VCaP (cell line): ENCODE data around the gene PANK2.

Experiments used
- H3K27ac ChIP-seq: fragments of 450-650 bp; 2 replicates; pipeline ENCODE4 v1.5.1; 2017
- TF ChIP-seq, protein P1 (sequence below): fragments of 450-650 bp; conservative IDR thresholded peaks from 2 replicates; pipeline ENCODE4 v1.5.1; 2017; ENCODE audit warnings: mild to moderate bottlenecking, moderate library complexity

The PANK2 gene

DNA sequence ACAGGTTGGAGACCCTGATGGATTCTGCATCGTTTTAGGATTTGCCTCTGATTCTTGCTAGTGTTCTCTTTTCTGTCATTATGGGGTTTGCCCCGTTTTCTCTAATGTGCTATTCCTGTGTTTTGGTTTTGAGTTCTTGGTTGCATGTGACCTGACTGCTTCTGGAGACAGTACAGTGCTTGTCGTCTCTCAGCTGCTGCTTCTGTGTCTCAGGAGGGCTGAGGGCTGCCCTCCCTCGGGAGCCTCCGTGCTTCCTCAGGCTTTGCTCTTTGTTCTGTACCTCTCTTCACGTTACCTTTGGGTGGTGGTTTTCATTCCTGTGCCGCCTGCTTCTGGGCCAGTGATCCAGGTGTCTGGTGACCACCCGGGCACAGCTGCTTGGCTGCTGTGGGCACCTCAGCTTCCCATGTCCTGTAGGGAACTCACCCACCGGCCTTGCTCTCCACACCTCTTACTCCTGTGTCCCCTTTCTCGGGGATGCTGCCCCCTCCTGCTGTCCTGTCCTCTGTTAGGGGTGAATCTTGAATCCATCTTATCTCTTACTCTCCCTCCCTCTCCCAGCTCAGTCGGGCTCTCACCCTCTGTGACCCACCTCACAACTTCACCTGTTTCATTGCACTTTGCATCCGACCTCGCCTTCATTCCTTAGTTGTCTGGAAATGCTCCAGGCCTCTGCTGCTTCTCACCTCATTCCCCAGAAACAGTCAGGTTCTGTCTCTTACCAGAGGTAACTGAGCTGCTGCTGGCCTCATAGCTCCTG, 33.2 kb downstream of the PANK2 start:
- TF ChIP-seq, protein P1, sequence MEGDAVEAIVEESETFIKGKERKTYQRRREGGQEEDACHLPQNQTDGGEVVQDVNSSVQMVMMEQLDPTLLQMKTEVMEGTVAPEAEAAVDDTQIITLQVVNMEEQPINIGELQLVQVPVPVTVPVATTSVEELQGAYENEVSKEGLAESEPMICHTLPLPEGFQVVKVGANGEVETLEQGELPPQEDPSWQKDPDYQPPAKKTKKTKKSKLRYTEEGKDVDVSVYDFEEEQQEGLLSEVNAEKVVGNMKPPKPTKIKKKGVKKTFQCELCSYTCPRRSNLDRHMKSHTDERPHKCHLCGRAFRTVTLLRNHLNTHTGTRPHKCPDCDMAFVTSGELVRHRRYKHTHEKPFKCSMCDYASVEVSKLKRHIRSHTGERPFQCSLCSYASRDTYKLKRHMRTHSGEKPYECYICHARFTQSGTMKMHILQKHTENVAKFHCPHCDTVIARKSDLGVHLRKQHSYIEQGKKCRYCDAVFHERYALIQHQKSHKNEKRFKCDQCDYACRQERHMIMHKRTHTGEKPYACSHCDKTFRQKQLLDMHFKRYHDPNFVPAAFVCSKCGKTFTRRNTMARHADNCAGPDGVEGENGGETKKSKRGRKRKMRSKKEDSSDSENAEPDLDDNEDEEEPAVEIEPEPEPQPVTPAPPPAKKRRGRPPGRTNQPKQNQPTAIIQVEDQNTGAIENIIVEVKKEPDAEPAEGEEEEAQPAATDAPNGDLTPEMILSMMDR: no peak
- peak overlapping the region; percentile 27 for H3K27ac ChIP-seq

DNA sequence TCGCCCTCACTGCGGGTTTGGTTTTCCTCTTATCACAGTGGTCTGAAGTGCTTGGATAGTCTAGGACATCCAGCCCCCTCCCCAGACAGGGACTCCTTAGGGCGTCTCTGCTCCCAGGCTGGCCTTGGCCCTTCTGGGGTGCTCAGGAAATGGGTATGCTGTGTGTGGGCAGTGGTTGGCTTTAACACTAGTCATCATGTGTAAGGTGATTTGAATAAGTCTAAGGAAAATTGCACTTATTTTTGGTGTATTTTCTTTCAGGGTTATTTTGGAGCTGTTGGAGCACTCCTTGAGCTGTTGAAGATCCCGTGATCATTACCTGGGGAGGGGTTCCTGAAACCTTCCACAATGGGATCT, 33.8 kb downstream of the PANK2 start:
- peak overlapping the region; percentile 27 for H3K27ac ChIP-seq
- TF ChIP-seq, protein P1: no peak

DNA sequence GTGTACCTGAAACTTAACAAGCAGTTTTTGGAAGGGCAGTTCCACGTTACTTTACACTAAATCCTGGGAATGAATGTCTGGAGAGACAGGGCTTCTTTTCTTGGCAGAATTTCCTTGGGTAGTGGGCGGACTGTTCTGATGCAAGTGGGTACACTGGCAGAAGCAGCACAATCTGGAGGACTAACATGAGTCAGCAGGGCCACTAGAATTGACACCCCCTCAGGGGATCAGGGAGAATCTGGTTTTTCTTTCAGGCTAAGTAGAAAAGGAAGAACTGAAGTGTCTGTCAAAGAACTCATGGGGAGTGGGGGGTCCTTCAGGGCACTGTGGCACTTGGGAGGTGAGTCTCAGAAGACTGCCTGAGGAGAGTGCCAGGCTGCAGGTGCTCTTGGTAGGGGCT, 34.6 kb downstream of the PANK2 start:
- TF ChIP-seq, protein P1: no peak
- peak overlapping the region; percentile 27 for H3K27ac ChIP-seq

DNA sequence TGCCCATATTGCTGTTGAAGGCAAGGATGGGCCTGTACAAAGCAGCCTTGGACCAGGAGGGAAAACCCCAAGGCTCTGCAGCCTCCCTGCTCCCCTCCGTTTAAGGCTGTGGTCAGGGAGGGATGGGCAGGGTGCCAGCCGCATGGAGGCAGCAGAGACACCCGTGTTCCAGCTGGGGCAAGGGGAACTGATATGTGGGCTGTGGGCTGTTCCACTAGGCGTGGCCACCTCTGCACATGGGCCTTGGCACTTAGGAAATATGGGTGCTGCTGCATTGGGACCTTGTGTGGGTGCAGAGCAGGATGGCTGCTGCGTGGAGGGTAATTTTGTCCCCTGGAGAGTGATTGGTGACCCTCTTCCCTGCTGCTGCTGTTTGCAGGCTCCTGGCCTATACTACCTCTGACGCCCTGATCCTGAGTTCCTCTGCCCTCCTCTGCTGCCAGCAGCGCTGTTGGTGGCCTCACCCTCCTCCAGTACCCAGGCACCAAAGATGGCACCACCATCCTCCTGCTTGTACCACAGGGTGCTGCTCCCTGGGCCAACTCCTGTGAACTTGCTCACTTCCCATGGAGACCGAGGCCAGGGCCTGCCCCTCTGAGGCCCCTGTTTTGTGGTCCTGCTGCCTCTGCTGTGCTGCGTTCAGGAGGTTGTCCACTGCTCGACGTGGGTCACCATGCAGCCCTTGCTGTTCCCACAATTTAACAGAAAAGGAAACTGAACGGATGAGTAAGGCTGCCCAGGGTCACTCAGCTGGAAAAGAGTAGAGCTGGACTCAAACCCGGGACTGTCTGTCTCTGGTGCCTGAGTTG, 35.3 kb downstream of the PANK2 start:
- TF ChIP-seq, protein P1: no peak
- H3K27ac ChIP-seq: peak overlapping the region; percentile 27

GRCh38 chr20:3925113-3925695, 36.0 kb downstream of the PANK2 start:
- TF ChIP-seq, protein P1: no peak
- no peak overlapping the region for H3K27ac ChIP-seq

GRCh38 chr20:3925899-3926638, 36.9 kb downstream of the PANK2 start:
- TF ChIP-seq, protein P1: no peak
- no peak overlapping the region for H3K27ac ChIP-seq
